GM12878 (cell line): ENCODE measurements around the gene KDELR1. TPM values are rescaled to one million over a fixed set of nuclear protein-coding genes. Genes with fewer than 3 reads are reported as not detected.

Source experiments
- BACH1 ChIP-seq: fragments of 450-650 bp; IDR thresholded peaks from 2 replicates; pipeline ENCODE4 v1.6.1; 2017; ENCODE audit warnings: mild to moderate bottlenecking, borderline replicate concordance
- FOS ChIP-seq: IDR thresholded peaks from 3 replicates; pipeline ENCODE4 v1.6.1; 2011; ENCODE audit warnings: borderline replicate concordance; ENCODE audit not compliant: insufficient read length; ENCODE audit errors: extremely low read depth
- IKZF1 ChIP-seq: fragments of 450-650 bp; conservative IDR thresholded peaks from 2 replicates; pipeline ENCODE4 v1.6.1; 2017; ENCODE audit warnings: antibody characterized with exemption, mild to moderate bottlenecking
- JUND ChIP-seq: IDR thresholded peaks from 2 replicates; pipeline ENCODE4 v1.6.1; 2012; ENCODE audit warnings: low read depth, mild to moderate bottlenecking, low read length, improper control_type of control experiment, moderate library complexity
- NFYB ChIP-seq: IDR thresholded peaks from 2 replicates; pipeline ENCODE4 v1.6.1; 2011; ENCODE audit warnings: low read depth, mild to moderate bottlenecking, low read length, improper control_type of control experiment, moderate library complexity; ENCODE audit not compliant: insufficient read depth
- SRF ChIP-seq, 2 experiments: IDR thresholded peaks; 2 replicates each; pipeline ENCODE4 v1.6.1; 2011; ENCODE audit warnings: low read depth in 2 of 2, low read length in 2 of 2, mild to moderate bottlenecking in 1 of 2, moderate library complexity in 1 of 2
- polyA plus RNA-seq, 11 experiments: library from polyadenylated mRNA; depleted of rRNA in 4 of 11; unstranded in 6 of 11; stranded (reverse) in 5 of 11; fragments of >200 nt; fragmentation: Nextera tagmentation in 4 of 11; fragmentation: Illumina TruSeq in 1 of 11; extraction: Ambion mirVana in 4 of 11; extraction: Trizol in 1 of 11; gene quantifications; 1 replicate in 1 of 11; 2 replicates in 10 of 11; pipeline versions ENCODE4 v1.2.1 to v1.2.3, GENCODE V29; 2011 to 2016; ENCODE audit warnings: inconsistent platforms in 2 of 11, missing spikeins in 2 of 11, low read depth in 1 of 11
- total RNA-seq, 4 experiments: library from RNA; depleted of rRNA in 3 of 4; stranded (reverse); fragments of >200 nt in 3 of 4; fragmentation: Illumina TruSeq in 1 of 4; extraction: Trizol in 1 of 4; gene quantifications; 2 replicates each; pipeline versions ENCODE4 v1.2.1 to v1.2.3, GENCODE V29; 2013 to 2021
- TF ChIP-seq, protein P1 (sequence below): IDR thresholded peaks from 2 replicates; pipeline ENCODE4 v1.6.1; 2012; ENCODE audit warnings: mild to moderate bottlenecking, low read depth, low read length
- TF ChIP-seq, protein P2 (sequence below): fragments of 450-650 bp; formaldehyde crosslinking; IDR thresholded peaks from 2 replicates; pipeline ENCODE4 v1.4.0; 2022; ENCODE audit warnings: mild to moderate bottlenecking, moderate library complexity
- TF ChIP-seq, protein P3 (sequence below): fragments of 450-650 bp; IDR thresholded peaks from 2 replicates; pipeline ENCODE4 v1.6.1; 2018; ENCODE audit warnings: mild to moderate bottlenecking, low read depth, moderate library complexity; ENCODE audit not compliant: partially characterized antibody
- TF ChIP-seq, protein P4 (sequence below), 3 experiments: IDR thresholded peaks in 2 of 3; conservative IDR thresholded peaks in 1 of 3; 2 replicates each; pipeline ENCODE4 v1.5.1; 2011; ENCODE audit warnings: low read depth in 3 of 3, low read length in 3 of 3, mild to moderate bottlenecking in 3 of 3, control low read depth in 2 of 3, moderate library complexity in 2 of 3, inconsistent platforms in 1 of 3, mixed read lengths in 1 of 3; ENCODE audit not compliant: control insufficient read depth in 2 of 3, insufficient read depth in 1 of 3; ENCODE audit errors: extremely low read depth in 1 of 3
- TF ChIP-seq, protein P5 (sequence below): fragments of 450-650 bp; IDR thresholded peaks from 2 replicates; pipeline ENCODE4 v1.6.1; 2017; ENCODE audit warnings: mild to moderate bottlenecking, low read depth, inconsistent platforms; ENCODE audit not compliant: poor library complexity, severe bottlenecking

Gene KDELR1
- total and polyA plus RNA-seq, 10 of the 15 experiments (the other 5 are each of a cell fraction or from before 2014, with no cell fraction given), result 2.3 to 71.0 (median 45.2) TPM

DNA sequence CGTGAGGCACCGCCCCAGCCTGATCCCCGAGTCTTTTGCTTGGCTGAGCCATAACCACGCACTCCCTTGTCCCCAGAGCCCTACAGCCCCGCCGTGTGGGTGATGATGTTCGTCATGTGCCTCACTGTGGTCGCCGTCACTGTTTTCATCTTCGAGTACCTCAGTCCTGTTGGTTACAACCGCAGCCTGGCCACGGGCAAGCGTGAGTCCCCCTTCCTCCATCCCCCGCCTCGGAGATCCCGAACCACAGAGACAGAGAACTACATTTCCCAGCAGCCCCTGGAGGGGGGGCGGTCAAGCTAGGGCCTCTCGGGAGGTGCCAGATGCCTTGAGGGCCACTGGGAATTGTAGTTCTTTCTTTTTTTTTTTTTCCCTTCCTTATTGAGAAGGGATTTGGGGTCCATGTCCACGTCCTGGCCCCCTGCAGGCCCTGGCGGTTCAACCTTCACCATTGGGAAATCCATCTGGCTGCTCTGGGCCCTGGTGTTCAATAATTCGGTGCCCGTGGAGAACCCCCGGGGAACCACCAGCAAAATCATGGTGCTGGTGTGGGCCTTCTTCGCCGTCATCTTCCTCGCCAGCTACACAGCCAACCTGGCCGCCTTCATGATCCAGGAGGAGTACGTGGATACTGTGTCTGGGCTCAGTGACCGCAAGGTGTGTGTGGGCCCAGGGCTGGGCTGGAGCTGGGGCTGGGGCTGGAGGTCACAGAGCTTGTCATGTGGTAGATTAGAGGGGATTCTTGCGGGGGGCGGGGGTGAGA, 28.0 kb upstream of the KDELR1 start (continued):
- TF ChIP-seq, protein P1, sequence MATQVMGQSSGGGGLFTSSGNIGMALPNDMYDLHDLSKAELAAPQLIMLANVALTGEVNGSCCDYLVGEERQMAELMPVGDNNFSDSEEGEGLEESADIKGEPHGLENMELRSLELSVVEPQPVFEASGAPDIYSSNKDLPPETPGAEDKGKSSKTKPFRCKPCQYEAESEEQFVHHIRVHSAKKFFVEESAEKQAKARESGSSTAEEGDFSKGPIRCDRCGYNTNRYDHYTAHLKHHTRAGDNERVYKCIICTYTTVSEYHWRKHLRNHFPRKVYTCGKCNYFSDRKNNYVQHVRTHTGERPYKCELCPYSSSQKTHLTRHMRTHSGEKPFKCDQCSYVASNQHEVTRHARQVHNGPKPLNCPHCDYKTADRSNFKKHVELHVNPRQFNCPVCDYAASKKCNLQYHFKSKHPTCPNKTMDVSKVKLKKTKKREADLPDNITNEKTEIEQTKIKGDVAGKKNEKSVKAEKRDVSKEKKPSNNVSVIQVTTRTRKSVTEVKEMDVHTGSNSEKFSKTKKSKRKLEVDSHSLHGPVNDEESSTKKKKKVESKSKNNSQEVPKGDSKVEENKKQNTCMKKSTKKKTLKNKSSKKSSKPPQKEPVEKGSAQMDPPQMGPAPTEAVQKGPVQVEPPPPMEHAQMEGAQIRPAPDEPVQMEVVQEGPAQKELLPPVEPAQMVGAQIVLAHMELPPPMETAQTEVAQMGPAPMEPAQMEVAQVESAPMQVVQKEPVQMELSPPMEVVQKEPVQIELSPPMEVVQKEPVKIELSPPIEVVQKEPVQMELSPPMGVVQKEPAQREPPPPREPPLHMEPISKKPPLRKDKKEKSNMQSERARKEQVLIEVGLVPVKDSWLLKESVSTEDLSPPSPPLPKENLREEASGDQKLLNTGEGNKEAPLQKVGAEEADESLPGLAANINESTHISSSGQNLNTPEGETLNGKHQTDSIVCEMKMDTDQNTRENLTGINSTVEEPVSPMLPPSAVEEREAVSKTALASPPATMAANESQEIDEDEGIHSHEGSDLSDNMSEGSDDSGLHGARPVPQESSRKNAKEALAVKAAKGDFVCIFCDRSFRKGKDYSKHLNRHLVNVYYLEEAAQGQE, result no peak
- peak; percentile 48; the same call in 1 of the 2 replicates for TF ChIP-seq BACH1
- TF ChIP-seq, protein P2, sequence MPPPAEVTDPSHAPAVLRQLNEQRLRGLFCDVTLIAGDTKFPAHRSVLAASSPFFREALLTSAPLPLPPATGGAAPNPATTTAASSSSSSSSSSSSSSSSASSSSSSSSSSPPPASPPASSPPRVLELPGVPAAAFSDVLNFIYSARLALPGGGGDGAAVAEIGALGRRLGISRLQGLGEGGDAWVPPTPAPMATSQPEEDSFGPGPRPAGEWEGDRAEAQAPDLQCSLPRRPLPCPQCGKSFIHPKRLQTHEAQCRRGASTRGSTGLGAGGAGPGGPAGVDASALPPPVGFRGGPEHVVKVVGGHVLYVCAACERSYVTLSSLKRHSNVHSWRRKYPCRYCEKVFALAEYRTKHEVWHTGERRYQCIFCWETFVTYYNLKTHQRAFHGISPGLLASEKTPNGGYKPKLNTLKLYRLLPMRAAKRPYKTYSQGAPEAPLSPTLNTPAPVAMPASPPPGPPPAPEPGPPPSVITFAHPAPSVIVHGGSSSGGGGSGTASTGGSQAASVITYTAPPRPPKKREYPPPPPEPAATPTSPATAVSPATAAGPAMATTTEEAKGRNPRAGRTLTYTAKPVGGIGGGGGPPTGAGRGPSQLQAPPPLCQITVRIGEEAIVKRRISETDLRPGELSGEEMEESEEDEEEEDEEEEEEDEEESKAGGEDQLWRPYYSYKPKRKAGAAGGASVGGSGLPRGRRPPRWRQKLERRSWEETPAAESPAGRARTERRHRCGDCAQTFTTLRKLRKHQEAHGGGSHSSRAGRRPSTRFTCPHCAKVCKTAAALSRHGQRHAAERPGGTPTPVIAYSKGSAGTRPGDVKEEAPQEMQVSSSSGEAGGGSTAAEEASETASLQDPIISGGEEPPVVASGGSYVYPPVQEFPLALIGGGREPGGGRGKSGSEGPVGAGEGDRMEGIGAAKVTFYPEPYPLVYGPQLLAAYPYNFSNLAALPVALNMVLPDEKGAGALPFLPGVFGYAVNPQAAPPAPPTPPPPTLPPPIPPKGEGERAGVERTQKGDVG (CRISPR knock-in tag), result no peak
- TF ChIP-seq FOS, result no peak
- TF ChIP-seq JUND, result no peak
- TF ChIP-seq, protein P3, sequence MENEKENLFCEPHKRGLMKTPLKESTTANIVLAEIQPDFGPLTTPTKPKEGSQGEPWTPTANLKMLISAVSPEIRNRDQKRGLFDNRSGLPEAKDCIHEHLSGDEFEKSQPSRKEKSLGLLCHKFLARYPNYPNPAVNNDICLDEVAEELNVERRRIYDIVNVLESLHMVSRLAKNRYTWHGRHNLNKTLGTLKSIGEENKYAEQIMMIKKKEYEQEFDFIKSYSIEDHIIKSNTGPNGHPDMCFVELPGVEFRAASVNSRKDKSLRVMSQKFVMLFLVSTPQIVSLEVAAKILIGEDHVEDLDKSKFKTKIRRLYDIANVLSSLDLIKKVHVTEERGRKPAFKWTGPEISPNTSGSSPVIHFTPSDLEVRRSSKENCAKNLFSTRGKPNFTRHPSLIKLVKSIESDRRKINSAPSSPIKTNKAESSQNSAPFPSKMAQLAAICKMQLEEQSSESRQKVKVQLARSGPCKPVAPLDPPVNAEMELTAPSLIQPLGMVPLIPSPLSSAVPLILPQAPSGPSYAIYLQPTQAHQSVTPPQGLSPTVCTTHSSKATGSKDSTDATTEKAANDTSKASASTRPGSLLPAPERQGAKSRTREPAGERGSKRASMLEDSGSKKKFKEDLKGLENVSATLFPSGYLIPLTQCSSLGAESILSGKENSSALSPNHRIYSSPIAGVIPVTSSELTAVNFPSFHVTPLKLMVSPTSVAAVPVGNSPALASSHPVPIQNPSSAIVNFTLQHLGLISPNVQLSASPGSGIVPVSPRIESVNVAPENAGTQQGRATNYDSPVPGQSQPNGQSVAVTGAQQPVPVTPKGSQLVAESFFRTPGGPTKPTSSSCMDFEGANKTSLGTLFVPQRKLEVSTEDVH, result no peak
- TF ChIP-seq, protein P4, sequence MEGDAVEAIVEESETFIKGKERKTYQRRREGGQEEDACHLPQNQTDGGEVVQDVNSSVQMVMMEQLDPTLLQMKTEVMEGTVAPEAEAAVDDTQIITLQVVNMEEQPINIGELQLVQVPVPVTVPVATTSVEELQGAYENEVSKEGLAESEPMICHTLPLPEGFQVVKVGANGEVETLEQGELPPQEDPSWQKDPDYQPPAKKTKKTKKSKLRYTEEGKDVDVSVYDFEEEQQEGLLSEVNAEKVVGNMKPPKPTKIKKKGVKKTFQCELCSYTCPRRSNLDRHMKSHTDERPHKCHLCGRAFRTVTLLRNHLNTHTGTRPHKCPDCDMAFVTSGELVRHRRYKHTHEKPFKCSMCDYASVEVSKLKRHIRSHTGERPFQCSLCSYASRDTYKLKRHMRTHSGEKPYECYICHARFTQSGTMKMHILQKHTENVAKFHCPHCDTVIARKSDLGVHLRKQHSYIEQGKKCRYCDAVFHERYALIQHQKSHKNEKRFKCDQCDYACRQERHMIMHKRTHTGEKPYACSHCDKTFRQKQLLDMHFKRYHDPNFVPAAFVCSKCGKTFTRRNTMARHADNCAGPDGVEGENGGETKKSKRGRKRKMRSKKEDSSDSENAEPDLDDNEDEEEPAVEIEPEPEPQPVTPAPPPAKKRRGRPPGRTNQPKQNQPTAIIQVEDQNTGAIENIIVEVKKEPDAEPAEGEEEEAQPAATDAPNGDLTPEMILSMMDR (IDR thresholded peaks at IDR 0.05 in 2 of 3, conservative IDR thresholded peaks at IDR 0.05 in 1 of 3; ENCODE audit: control insufficient read depth in 2 of 3, extremely low read depth in 1 of 3, insufficient read depth in 1 of 3, low read depth in 3 of 3, low read length in 3 of 3), result no peak
- TF ChIP-seq IKZF1, result peak; percentile 96
- TF ChIP-seq, protein P5, sequence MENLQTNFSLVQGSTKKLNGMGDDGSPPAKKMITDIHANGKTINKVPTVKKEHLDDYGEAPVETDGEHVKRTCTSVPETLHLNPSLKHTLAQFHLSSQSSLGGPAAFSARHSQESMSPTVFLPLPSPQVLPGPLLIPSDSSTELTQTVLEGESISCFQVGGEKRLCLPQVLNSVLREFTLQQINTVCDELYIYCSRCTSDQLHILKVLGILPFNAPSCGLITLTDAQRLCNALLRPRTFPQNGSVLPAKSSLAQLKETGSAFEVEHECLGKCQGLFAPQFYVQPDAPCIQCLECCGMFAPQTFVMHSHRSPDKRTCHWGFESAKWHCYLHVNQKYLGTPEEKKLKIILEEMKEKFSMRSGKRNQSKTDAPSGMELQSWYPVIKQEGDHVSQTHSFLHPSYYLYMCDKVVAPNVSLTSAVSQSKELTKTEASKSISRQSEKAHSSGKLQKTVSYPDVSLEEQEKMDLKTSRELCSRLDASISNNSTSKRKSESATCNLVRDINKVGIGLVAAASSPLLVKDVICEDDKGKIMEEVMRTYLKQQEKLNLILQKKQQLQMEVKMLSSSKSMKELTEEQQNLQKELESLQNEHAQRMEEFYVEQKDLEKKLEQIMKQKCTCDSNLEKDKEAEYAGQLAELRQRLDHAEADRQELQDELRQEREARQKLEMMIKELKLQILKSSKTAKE, result peak; percentile 24
- no peak for TF ChIP-seq SRF (IDR thresholded peaks at IDR 0.05; ENCODE audit: low read depth in 2 of 2, low read length in 2 of 2)
- TF ChIP-seq NFYB, result no peak
